ENCODE results near the gene EDN3. TPM values are rescaled to one million over a fixed set of nuclear protein-coding genes. Genes with fewer than 3 reads are reported as not detected.

Gene EDN3
- total and polyA plus RNA-seq, 12 donors: 0.07 to 0.33 TPM; not detected in 10

DNA sequence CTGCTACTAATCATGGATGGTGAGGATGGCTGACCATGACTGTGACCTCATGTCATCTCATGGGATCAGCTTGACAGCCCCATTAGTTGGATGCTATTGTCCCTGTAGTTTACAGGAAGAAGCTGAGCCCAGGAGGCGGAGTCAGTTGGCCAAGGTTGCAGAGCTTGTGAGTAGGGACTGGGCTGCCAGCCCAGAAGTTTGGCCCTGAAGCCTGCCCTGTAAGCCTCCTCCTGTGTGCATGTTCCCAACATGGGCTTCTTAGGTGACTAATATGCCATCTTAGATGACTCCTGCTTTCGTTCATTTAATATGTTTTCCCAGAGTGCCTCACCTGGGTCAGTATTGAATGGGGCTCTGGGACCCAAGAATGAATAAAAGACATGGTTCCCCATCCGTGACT lies 6.9 kb downstream of the EDN3 start:
- H3K9me3 ChIP-seq: no peaks in the 10 kb centered on the region
- no peak for ATAC-seq
- intact Hi-C loops (cut with DNase I): no loop called here
- DNase-seq: no peak
- H3K27ac ChIP-seq: no peak overlapping the region
- H3K27me3 ChIP-seq: peaks cover 0 to 58% (median 47%) of the 10 kb centered on the region in 7 donors
- no peaks in the 10 kb centered on the region for H3K36me3 ChIP-seq
- H3K4me1 ChIP-seq: no peaks in the 10 kb centered on the region
- WGBS, 2 donors: 79 to 93% methylated on average over 3 of the region's 3 CpGs
- H3K4me3 ChIP-seq: no peak overlapping the region
- no peak for TF ChIP-seq CTCF (IDR thresholded peaks at IDR 0.05)

DNA sequence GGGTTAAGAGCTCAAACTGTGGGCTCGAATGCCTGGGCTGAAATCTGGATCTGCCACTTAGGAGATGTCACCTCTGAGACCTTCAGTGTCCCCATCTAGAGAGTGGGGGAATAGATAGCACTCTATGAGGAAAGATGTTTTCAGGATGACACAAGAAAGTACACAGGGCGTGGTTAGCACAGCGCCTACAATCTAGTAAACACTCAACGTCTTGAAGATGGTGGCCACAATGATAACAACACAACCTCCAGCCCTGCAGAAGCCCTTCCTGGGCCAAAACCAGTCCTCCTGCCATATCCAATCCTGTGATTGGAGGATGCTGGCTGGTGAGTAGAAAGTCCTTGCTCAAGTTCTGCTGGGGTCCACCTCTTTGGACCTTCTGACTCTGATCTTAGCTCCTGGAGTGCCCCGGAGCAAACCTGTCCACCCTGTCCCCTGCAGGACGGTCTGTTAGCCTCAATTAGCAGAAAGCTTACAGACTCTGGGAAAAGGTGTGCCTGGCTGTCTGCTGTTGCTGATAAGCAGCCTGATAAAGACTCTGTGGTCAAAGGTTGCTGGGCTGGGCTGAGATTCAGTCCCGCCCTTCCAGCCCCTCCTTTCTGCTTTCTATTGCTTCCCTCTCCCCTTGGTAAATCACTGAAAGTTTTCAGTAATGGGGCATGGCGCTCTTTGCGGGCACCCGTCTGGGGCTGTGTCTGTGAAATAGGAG lies 8.2 kb downstream of the EDN3 start:
- no peak for ATAC-seq

DNA sequence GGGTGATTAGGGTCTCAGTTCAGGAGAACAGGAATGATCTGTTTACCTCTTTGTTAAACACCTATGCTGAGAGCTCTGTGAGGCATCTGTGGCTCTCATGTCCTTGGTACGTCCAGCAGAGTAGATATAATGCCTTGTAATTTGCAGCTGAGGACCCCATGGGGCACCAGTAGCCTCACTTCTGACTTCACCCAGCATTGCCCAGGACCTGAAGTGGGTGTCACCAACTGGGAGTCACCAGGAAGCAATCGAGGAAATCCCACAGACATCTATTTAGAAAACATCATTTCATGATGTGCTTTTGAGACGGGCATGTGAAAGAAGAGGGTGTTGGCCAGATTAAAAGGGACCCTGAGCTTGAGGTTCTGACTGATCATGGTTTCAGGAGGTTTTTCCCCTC lies 8.8 kb downstream of the EDN3 start:
- TF ChIP-seq CTCF (IDR thresholded peaks at IDR 0.05): no peak
- Histone ChIP-seq H3K27me3 (peaks cover 0 to 42% (median 32%) of the 10 kb centered on the region in 7 donors), H3K27ac (no peak overlapping the region), H3K9me3 (peaks cover 0 to 4% (median 0%) of the 10 kb centered on the region in 11 donors), H3K36me3 (no peaks in the 10 kb centered on the region), H3K4me1 (no peaks in the 10 kb centered on the region), H3K4me3 (no peak overlapping the region)
- DNase-seq (no peak), ATAC-seq (no peak)
- intact Hi-C loops (cut with DNase I): no loop called here
- 54 to 64% methylated on average over 3 of the region's 3 CpGs for WGBS, 2 donors

More for the DNA sequence above, 8.2 kb downstream of the EDN3 start:
- Histone ChIP-seq H3K27me3 (peaks cover 0 to 46% (median 34%) of the 10 kb centered on the region in 7 donors), H3K36me3 (no peaks in the 10 kb centered on the region), H3K27ac (no peak overlapping the region), H3K4me1 (no peaks in the 10 kb centered on the region), H3K9me3 (no peaks in the 10 kb centered on the region), H3K4me3 (no peak overlapping the region)
- DNase-seq: no peak
- intact Hi-C loops (cut with DNase I): no loop called here
- 64 to 66% methylated on average over 10 of the region's 10 CpGs for WGBS, 2 donors
- no peak for TF ChIP-seq CTCF (IDR thresholded peaks at IDR 0.05)

GRCh38 chr20:59314997-59315396 lies 14.6 kb downstream of the EDN3 start:
- DNase-seq: no peak
- Histone ChIP-seq H3K36me3 (no peaks in the 10 kb centered on the region), H3K27me3 (peaks cover 0 to 12% (median 5%) of the 10 kb centered on the region in 7 donors), H3K4me1 (no peaks in the 10 kb centered on the region), H3K4me3 (no peak overlapping the region), H3K9me3 (peaks cover 0 to 5% (median 0%) of the 10 kb centered on the region in 11 donors), H3K27ac (no peak overlapping the region)
- WGBS, 2 donors: 44 to 48% methylated on average over 2 of the region's 2 CpGs
- no peak for ATAC-seq
- no peak for TF ChIP-seq CTCF (IDR thresholded peaks at IDR 0.05)
- intact Hi-C loops (cut with DNase I): no loop called here

All from heart right ventricle (tissue), 16 donors.